Osteoblast (primary cell): ENCODE measurements around the gene CD9. TPM values are rescaled to one million over a fixed set of nuclear protein-coding genes. Genes with fewer than 3 reads are reported as not detected.

Experiments
- DNase-seq: peaks from one replicate; pipeline ENCODE4 v3.0.0; 2011; ENCODE audit warnings: low spot score, mixed read lengths; ENCODE audit not compliant: insufficient read length; ENCODE audit errors: missing footprints
- H2AFZ ChIP-seq: 2 replicates; pipeline ENCODE4 v1.6.0; 2011; ENCODE audit warnings: mild to moderate bottlenecking, low read length
- H3K27ac ChIP-seq: 2 replicates; pipeline ENCODE4 v1.5.1; 2011; ENCODE audit warnings: mild to moderate bottlenecking, low read depth, low read length, moderate library complexity
- H3K27me3 ChIP-seq: 2 replicates; pipeline ENCODE4 v1.6.0; 2012; ENCODE audit warnings: mild to moderate bottlenecking, control low read depth, inconsistent platforms, low read length, moderate library complexity; ENCODE audit not compliant: insufficient read depth
- H3K36me3 ChIP-seq: 2 replicates; pipeline ENCODE4 v1.5.1; 2011; ENCODE audit warnings: mild to moderate bottlenecking, low read length, control low read depth, moderate library complexity; ENCODE audit not compliant: insufficient read depth
- H3K4me1 ChIP-seq: 2 replicates; pipeline ENCODE4 v1.5.1; 2011; ENCODE audit warnings: mild to moderate bottlenecking, low read length, control low read depth, moderate library complexity; ENCODE audit not compliant: insufficient read depth
- H3K4me2 ChIP-seq: 2 replicates; pipeline ENCODE4 v1.6.0; 2011; ENCODE audit warnings: mild to moderate bottlenecking, low read length; ENCODE audit not compliant: insufficient read depth
- H3K4me3 ChIP-seq: fragments of 200-600 bp; sonication (generic); 3 replicates; pipeline ENCODE4 v1.5.1; 2012; ENCODE audit warnings: mild to moderate bottlenecking, low read length, inconsistent platforms; ENCODE audit not compliant: insufficient read depth
- H3K79me2 ChIP-seq: 2 replicates; pipeline ENCODE4 v1.6.0; 2012; ENCODE audit warnings: mild to moderate bottlenecking, low read length, control low read depth, inconsistent platforms; ENCODE audit not compliant: insufficient read depth
- H3K9me3 ChIP-seq: 2 replicates; pipeline ENCODE4 v1.5.1; 2011; ENCODE audit warnings: low read depth, low read length, control low read depth
- H4K20me1 ChIP-seq: 2 replicates; pipeline ENCODE4 v1.6.0; 2012; ENCODE audit warnings: mild to moderate bottlenecking, low read length, control low read depth; ENCODE audit not compliant: insufficient read depth
- CTCF ChIP-seq: IDR thresholded peaks from 2 replicates; pipeline ENCODE4 v1.5.1; 2011; ENCODE audit warnings: mild to moderate bottlenecking, low read depth, low read length, moderate library complexity; ENCODE audit errors: extremely low read depth
- total RNA-seq: library from RNA; depleted of rRNA; stranded (reverse); fragments of >200 nt; gene quantifications from 2 replicates; pipeline ENCODE4 v1.2.3, GENCODE V29; 2012

CD9 gene
- total RNA-seq, 1 donor: 34.4 TPM

- Histone ChIP-seq H3K4me3 (no peak overlapping the region), H3K79me2 (no peaks in the 10 kb centered on the region), H3K4me1 (peaks cover 24% of the 10 kb centered on the region), H2AFZ (no peak overlapping the region), H3K27ac (no peak overlapping the region), H3K9me3 (no peaks in the 10 kb centered on the region), H3K4me2 (no peak overlapping the region), H3K27me3 (no peaks in the 10 kb centered on the region), H3K36me3 (no peaks in the 10 kb centered on the region), H4K20me1 (no peaks in the 10 kb centered on the region)
- no peak for TF ChIP-seq CTCF
- no peak for DNase-seq
Measured at GRCh38 chr12:6163416-6164060, 36.7 kb upstream of the CD9 start.

GRCh38 chr12:6165395-6165794, 34.8 kb upstream of the CD9 start:
- DNase-seq: no peak
- Histone ChIP-seq H3K27ac (no peak overlapping the region), H3K4me1 (peaks cover 27% of the 10 kb centered on the region), H3K9me3 (no peaks in the 10 kb centered on the region), H4K20me1 (no peaks in the 10 kb centered on the region), H3K27me3 (no peaks in the 10 kb centered on the region), H3K4me2 (no peak overlapping the region), H3K4me3 (no peak overlapping the region), H2AFZ (no peak overlapping the region), H3K79me2 (no peaks in the 10 kb centered on the region), H3K36me3 (no peaks in the 10 kb centered on the region)
- TF ChIP-seq CTCF: no peak

- no peaks in the 10 kb centered on the region for H4K20me1 ChIP-seq
- peak overlapping the region; percentile 99 for H3K27ac ChIP-seq
- no peaks in the 10 kb centered on the region for H3K27me3 ChIP-seq
- H3K4me3 ChIP-seq: peak overlapping the region; percentile 8
- no peak for TF ChIP-seq CTCF
- no peak for DNase-seq
- H3K4me1 ChIP-seq: peaks cover 23% of the 10 kb centered on the region
- peak overlapping the region; percentile 77 for H3K4me2 ChIP-seq
- no peaks in the 10 kb centered on the region for H3K9me3 ChIP-seq
- peak overlapping the region; percentile 37 for H2AFZ ChIP-seq
- H3K36me3 ChIP-seq: no peaks in the 10 kb centered on the region
- no peaks in the 10 kb centered on the region for H3K79me2 ChIP-seq
Measured at GRCh38 chr12:6166808-6167207, 33.4 kb upstream of the CD9 start.

GRCh38 chr12:6167327-6168280, 32.6 kb upstream of the CD9 start:
- Histone ChIP-seq H3K36me3 (no peaks in the 10 kb centered on the region), H3K4me1 (peaks cover 23% of the 10 kb centered on the region), H3K4me2 (peak overlapping the region; percentile 77), H4K20me1 (no peaks in the 10 kb centered on the region), H3K27ac (peak overlapping the region; percentile 99), H3K4me3 (peak overlapping the region; percentile 44), H2AFZ (peak overlapping the region; percentile 49), H3K9me3 (no peaks in the 10 kb centered on the region), H3K27me3 (no peaks in the 10 kb centered on the region), H3K79me2 (no peaks in the 10 kb centered on the region)
- peak; percentile 95 for DNase-seq
- no peak for TF ChIP-seq CTCF
